ENCODE results near the gene LDLRAD4.

- TF ChIP-seq EZH2 (IDR thresholded peaks at IDR 0.05; ENCODE audit: borderline replicate concordance, low read depth, low read length, severe bottlenecking) = no peak
- TF ChIP-seq CTCF (IDR thresholded peaks at IDR 0.05; ENCODE audit: borderline replicate concordance, extremely low read depth, low read length, poor library complexity, severe bottlenecking) = no peak
Measured at GRCh38 chr18:13521418-13521817, 302.9 kb downstream of the LDLRAD4 start.

All from DND-41 (cell line).